NCI-H446 (cell line): ENCODE data around the gene TM9SF1.
A peak's percentile ranks its signal among the peaks of the same experiment; 100 is the strongest.

Source experiments
- DNase-seq, 2 experiments: peaks; one replicate each; lab custom pipeline; 2025; lab: John Stamatoyannopoulos, UW

The TM9SF1 gene

DNA sequence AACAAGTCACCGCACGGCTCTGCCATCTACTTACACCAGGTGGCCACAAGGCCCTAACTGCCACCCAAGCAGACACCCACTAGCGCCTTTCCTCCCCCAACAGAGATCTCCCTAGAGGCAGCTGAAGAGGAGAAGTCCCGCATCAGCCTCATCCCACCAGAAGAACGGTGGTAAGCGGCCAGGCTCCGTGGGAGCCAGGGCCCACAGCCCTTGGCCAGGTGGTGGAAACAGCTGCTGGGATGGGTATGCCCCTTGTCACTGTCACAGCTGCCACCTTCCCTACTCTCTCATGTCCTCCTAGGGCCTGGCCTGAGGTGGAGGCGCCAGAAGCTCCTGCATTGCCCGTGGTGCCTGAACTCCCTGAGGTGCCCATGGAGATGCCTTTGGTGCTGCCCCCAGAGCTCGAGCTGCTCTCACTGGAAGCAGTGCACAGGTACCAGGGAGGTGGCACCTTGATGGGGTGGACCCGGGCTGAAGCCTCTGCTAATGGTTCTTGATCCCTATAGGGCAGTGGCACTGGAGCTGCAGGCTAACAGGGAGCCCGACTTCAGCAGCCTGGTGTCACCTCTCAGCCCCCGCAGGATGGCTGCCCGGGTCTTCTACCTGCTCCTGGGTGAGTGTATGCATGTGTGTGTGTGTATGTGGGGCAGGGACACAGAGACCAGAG is 15.8 kb downstream of the TM9SF1 start:
- DNase-seq, result no peak

DNA sequence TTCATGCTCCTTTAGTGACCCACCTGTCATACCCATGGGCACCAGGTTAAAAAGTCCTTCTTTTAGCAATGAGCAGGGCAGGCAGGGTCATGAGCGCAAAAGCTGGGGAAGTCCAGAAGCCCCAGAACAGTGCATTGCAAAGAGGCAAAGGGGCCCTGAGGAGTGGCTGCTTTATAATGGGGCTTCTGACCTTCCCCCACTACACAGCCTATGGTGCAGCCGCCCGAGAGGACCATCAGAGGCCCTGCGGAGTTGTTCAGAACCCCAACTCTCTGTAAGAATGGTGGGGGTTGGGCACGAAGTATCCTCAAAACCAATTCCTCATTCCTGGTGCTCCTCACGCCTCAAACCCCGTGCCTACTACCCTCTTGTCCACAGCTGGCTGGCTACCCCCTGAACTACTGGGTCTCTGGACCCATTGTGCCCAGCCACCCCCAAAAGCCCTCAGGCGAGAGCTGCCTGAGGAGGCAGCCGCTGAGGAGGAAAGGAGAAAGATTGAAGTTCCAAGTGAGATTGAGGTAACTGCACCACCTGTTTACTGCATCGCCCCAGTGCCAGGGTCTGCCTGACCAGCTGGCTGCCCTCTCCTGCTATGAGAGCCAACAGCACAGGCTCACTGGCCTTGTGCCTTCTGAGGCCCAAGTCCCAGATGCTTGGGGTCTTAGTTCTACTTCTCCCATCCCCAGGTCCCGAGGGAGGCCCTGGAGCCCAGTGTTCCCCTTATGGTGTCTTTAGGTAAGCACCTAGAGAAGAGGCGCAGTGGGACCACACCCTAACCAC is 16.7 kb downstream of the TM9SF1 start:
- no peak for DNase-seq

DNA sequence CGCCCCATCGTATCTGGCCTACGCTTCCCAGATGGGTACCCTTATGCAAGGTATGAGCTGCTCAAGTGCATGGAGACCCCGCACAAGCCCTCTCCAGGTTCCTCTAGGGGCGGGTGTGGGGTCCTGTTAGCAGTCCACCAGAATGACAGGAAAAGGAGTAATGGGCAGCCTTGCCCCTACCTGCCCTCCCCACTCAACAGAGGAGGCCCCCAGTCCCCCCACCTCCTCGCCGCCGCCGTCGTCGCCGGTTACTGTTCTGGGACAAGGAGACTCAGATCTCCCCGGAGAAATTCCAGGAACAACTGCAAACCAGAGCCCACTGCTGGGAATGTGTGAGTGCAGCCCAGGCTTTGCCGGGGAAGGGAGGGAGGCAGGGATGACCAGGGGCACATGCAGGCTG is 17.4 kb downstream of the TM9SF1 start:
- no peak for DNase-seq

DNA sequence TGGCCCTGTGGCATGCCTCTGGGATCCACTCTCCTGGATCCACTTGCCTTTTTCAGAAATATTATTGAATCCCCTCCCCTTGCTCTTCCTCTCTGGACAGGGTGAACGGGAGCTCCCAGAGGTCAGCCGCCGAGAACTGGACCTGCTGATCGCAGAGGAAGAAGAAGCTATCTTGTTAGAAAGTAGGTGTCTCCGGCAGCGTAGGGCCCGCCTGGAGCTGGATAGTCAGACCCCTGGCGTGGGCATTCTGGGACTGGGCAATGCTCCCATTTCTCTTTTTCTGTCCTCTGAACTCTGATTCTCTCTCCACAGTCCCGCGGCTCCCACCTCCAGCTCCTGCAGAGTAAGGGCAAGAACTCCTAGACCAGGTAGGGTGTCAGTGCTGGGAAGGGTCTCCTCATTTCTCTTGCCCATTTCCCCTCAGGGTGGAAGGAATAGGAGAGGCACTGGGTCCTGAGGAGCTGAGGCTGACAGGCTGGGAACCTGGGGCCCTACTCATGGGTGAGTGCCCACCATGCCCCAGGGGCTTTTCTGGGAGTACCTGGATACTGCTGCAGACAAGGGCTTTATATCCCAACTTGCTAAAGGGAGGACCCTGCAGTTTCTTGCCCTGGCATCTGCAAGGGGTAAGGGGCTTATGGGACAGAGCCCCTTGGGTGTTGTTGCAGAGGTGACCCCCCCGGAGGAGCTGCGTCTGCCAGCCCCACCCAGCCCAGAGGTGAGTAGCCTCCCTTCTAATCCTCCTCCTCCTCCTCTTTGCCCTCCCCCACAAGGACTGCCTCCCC is 18.0 kb downstream of the TM9SF1 start:
- DNase-seq, result no peak

DNA sequence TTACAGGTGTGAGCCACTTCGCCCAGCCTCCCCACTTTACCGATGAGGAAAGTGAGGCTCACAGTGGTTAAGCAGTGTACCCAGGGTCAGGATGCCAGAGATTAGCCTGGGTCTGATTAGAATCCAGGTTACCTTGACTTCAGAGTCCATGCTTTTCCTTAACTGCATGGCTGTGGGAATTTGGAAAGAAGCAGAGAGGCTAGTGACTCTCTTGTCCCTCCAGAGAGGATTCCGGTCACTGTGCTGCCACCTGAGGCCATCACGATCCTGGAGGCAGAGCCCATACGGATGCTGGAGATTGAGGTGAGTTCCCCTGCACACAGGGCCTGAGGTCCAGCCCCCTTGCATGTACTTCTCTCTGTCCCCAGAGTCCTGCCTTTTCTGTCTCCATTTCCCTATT is 18.6 kb downstream of the TM9SF1 start:
- no peak for DNase-seq

DNA sequence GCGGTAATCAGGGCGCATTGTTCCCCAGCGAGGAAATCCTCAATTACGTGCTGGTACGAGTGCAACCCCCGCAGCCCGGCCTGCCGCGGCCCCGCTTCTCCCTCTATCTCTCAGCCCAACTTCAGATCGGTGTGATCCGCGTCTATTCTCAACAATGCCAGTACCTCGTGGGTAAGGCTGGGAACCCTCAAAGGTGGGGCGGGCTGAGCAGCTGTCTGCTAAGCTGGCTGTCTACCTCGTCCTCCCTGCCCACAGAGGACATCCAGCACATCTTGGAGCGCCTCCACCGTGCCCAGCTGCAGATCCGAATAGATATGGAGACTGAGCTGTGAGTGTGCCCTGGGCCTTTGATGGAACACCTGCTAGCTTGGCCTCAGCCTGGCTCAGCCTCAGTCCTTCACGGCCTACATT is 22.4 kb downstream of the TM9SF1 start:
- DNase-seq, result no peak

DNA sequence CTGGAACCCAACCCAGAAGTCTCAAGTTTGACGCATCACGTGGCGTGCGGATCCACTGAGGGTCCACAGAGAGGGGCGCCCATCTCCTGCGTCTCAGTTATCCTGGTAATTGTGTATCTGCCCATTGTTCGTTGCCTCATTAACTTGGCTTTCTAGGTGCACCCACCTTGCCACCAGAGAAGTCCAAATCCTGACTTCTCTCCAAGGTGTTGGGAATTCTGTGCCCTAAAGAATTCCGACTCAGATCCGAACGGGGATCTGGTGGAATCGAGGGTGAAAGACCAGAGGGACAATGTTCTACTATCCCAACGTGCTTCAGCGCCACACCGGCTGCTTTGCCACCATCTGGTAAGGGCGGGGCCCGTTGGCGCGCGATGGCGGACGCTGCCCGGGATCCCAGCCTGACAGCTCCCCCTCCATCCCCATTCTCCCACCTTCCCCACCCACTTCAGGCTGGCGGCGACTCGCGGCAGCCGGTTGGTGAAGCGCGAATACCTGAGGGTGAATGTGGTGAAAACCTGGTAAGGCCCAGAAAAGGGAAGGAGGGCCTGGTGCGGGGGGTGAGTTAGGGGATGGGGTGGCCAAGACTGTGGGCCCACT is 22.9 kb downstream of the TM9SF1 start:
- no peak for DNase-seq

DNA sequence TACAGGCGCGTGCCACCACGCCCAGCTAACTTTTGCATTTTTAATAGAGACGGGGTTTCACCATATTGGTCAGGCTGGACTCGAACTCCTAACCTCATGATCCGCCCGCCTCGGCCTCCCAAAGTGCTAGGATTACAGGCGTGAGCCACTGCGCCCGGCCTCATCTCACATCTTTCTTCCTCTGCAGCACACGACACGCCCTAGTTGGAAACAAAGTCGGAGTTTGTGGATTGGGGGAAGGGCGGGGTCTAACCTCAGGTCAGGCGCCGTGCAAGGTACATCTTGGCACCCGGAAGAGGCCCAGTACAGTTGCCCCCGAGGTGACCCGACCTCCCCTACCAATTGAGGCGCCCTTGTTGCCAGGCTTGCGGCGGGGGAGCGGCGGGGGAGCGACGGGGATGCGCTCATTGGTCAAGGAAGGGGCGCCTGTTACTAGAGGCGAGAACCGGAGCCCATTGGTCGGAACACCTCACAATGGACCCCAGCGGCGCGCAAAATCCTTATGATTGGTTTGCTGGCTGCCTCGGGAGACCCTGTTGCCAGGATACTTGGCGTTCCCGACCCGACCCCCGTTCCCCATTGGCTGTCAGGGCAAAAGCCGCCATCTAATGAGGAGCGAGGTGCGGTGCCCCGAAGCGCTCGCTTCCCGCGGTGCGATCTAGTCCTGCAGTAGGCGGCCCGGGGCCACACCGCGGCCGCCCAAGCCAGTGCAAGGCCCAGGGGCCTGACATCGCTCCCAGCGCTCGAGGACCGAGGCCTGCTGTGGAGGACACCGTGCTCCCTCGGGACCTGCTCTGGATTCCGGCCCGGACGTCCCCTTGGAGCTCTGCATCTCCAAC is 23.6 kb downstream of the TM9SF1 start, which contains the start of gene REC8:
Gene REC8, plus strand, starts transcription at position 659 of the 839 bp plus-strand sequence. CDS start 473 bp downstream, outside the sequence.
- DNase-seq, result no peak

DNA sequence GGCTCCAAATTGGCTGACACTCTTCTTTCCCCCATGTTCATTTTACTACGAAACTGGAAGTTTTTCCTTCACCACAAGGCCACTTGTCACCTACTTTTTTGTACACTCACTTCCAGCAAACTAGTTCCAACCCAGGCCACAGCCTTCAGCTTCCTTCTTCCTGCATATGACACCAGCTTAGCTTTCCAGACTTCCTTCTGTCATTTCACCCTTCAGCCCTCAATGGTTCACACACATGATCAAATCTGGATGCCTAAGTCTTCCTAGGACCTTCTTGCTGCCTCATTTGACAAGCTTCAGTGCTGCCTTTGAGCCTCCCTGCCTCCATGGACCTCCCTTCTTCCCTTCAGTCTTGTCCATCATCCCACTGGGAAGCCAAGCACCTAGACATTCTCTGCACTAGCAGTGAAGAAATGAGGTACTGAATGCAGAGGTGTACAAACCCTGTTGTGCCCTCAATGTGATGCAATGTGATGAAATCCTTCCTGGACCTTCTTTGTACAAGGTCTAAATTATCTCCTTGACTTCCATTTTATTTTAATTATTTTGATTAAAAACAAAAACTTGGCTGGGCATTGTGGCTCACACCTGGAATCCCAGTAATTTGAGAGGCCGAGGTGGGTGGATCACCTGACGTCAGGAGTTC is 27.6 kb downstream of the TM9SF1 start:
- DNase-seq, result no peak

DNA sequence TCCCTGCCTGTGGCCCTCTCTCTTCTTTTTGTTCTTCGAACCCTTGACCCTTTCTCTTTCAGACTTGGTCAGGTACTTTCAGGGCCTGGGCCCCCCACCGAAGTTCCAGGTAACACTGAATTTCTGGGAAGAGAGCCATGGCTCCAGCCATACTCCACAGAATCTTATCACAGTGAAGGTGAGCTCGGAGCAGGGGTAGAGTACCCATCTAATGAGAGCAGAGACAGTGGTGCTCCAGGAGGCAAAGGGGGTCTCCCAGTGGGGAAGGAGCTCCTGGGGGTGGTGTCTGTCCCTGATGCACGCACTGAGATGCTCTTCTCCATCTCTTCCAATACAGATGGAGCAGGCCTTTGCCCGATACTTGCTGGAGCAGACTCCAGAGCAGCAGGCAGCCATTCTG is 29.5 kb downstream of the TM9SF1 start:
- DNase-seq, result no peak

DNA sequence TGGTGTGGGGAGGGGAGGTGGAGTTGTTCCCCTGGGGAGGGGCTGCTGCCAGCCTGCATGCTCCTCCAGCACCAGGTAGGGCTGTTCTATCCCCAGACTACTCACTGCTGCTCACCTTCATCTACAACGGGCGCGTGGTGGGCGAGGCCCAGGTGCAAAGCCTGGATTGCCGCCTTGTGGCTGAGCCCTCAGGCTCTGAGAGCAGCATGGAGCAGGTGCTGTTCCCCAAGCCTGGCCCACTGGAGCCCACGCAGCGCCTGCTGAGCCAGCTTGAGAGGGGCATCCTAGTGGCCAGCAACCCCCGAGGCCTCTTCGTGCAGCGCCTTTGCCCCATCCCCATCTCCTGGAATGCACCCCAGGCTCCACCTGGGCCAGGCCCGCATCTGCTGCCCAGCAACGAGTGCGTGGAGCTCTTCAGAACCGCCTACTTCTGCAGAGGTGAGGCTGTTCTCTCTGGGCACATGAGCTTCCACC is 30.7 kb downstream of the TM9SF1 start:
- DNase-seq, result no peak

DNA sequence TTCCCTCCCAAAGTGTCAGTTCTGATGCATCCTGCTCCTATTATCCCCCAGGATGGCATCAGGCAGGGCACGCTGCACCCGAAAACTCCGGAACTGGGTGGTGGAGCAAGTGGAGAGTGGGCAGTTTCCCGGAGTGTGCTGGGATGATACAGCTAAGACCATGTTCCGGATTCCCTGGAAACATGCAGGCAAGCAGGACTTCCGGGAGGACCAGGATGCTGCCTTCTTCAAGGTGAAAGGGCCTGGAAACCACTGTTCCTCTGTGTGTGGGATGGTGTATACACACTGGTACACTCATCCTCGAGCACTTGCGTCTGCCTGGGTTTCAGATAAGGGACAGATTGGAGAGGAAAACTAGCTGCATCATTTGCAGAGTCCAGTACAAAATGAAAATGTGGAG is 33.1 kb downstream of the TM9SF1 start:
- DNase-seq, result no peak

DNA sequence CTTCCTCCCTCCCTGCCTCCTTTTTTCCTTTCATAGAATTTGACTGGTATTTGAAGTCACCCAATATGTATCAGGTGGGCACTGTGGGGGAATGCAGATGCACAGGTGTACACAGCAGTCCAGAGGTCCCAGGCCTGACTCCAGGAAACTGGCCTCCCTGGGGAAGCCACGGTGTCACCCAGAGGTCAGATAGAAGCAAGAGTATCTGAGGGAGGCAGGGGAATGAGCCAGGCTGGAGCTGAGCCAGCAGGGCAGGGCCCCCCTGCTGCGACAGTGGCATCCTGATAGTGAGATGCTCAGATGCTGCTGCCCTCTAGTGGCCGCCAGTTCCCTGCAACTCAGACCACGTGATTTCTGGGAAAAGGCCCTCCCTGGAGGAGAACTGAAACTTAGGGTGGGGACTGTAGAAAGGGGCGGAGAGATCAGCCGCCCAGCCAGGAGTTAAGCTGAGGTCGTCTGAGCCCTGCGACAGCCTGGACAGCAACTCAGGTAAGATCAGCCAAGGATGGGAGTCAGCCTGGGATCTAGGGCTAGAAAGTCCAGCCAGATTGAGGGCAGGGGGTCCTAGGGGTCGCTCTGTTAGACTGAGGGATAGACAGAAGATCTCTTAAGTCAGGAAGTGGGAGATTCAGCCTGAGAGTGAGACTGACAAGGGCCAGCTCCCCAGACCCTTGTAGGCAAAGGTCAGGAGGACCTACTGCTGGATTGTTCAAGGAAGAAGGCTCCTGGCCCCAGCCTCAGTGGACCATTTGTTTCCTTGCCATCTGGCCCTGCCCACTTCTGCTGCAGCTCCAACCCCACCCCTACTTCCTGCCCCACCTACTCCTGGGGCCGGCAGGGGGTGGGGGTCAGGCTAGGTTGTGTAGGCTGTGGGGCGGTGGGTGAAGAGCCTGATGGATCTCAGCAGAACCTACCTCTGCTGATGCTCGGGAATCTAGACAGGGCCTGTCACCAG is 34.1 kb downstream of the TM9SF1 start, which contains the start of gene IRF9:
Gene IRF9, plus strand, starts transcription at position 416 of the 955 bp plus-strand sequence. CDS start 880 bp downstream, outside the sequence.
- peak; percentile 88 to 95 for DNase-seq

DNA sequence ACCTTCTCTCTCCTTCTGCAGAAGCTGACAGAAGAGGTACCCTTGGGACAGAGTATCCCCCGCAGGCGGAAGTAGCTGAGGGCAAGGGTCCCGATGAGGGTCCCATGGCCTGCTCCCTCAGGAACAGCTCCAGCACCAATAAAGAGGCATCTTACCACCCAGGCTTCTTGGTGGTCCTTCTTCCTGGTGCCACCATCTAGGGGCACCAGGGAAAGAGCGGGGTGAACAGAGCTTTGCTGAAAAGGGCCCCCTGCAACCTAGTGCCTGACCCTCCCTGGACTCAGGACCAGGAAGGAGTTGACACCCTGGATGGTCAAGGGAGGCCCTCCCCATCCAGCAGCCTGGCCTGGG is 34.8 kb downstream of the TM9SF1 start:
- DNase-seq, result no peak

DNA sequence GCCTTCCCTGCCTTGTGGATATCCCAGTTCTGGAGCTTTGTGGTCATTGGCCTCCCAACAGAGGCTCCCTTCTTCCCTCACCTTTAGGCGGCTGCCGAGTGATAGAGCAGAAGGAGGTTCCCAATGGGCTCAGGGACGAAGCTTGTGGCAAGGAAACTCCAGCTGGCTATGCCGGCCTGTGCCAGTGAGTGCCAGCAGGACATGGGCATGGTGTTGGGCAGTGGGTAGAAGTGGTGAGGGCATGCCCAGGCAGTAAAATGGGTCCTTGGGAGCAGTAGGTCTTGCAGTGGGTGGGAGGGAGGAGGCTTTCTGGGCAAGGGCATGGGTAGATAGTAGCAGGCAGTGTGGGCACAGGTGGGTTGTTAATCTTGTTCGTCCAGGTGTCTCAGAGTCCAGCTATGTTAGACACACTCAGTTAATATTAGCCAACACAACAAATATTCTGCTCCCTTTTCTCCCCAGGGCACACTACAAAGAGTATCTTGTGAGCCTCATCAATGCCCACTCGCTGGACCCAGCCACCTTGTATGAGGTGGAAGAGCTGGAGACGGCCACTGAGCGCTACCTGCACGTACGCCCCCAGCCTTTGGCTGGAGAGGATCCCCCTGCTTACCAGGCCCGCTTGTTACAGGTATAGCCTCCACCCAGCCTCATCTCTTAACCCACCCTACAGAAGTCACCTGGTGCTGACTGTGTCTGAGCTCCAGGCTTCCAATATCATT is 35.3 kb downstream of the TM9SF1 start:
- no peak for DNase-seq

DNA sequence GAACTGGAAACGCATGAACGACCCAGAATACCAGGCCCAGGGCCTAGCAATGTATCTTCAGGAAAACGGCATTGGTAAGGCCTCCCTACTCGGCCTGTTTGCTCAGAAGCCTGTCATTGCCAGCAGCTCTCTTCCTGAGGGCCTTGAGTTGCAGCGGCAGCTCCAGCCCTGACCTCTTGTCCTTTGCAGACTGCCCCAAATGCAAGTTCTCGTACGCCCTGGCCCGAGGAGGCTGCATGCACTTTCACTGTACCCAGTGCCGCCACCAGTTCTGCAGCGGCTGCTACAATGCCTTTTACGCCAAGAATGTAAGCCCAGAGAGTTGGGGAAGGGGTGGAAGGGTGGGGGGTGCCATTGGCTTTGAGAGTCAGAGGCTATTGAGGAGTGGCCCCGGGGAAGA is 37.9 kb downstream of the TM9SF1 start:
- no peak for DNase-seq

DNA sequence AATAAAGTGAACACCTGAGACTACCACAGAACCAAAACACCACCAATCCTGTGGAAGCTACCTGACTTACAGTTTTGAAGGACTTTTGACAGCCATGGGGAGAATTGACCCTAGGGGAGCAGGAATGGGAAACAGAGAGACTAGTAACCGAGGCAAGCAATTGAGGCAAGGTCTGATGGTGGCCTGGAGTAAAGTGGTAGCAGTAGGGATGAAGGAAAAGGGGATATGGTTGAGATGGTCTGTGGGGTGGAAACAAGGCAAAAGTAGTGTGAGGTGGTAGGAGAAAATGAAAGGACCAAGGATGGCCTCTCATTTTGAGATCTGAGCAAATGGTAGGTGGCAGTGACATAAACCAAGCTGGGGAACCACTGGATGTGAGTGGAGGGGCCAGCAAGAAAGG is 38.4 kb downstream of the TM9SF1 start:
- no peak for DNase-seq

DNA sequence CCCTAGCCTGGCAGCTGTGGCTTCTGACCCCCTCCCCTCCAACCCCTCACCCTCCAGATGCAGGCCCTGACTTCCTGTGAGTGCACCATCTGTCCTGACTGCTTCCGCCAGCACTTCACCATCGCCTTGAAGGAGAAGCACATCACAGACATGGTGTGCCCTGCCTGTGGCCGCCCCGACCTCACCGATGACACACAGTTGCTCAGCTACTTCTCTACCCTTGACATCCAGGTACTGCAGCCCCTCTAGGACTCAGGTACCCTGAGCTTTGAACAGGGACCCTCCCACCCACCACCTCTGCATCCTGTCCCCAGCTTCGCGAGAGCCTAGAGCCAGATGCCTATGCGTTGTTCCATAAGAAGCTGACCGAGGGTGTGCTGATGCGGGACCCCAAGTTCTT is 40.1 kb downstream of the TM9SF1 start:
- DNase-seq, result no peak
